ENCODE measurements around the gene SPOCK1. TPM values are rescaled to one million over a fixed set of nuclear protein-coding genes. Genes with fewer than 3 reads are reported as not detected.

The SPOCK1 gene
- total RNA-seq, 1 donor from 2014 or later = 8.4 TPM

GRCh38 chr5:137098238-137098637, 400.9 kb downstream of the SPOCK1 start:
- H3K27ac ChIP-seq = no peak overlapping the region
- H3K9me3 ChIP-seq = no peaks in the 10 kb centered on the region
- intact Hi-C loops (cut with DNase I) = no loop called here
- no peaks in the 10 kb centered on the region for H3K4me1 ChIP-seq
- H3K4me3 ChIP-seq = no peak overlapping the region
- no peak for TF ChIP-seq CTCF (IDR thresholded peaks at IDR 0.05)
- DNase-seq (no peak), ATAC-seq (no peak)
- no peaks in the 10 kb centered on the region for H3K27me3 ChIP-seq (ENCODE audit: low read depth)
- H3K36me3 ChIP-seq = no peaks in the 10 kb centered on the region

- no peak for TF ChIP-seq CTCF (IDR thresholded peaks at IDR 0.05)
- no peaks in the 10 kb centered on the region for H3K27me3 ChIP-seq (ENCODE audit: low read depth)
- no peak for ATAC-seq
- DNase-seq = no peak
- H3K36me3 ChIP-seq = no peaks in the 10 kb centered on the region
- no peaks in the 10 kb centered on the region for H3K9me3 ChIP-seq
- no peak overlapping the region for H3K4me3 ChIP-seq
- no peaks in the 10 kb centered on the region for H3K4me1 ChIP-seq
- H3K27ac ChIP-seq = no peak overlapping the region
- intact Hi-C loops (cut with DNase I) = no loop called here
Observed at GRCh38 chr5:137097203-137097602, 401.9 kb downstream of the SPOCK1 start.

GRCh38 chr5:137096149-137097103, 402.7 kb downstream of the SPOCK1 start:
- no peak for TF ChIP-seq CTCF (IDR thresholded peaks at IDR 0.05)
- intact Hi-C loops (cut with DNase I) = no loop called here

GRCh38 chr5:137095597-137095996, 403.5 kb downstream of the SPOCK1 start:
- DNase-seq (no peak), ATAC-seq (no peak)
- H3K4me1 ChIP-seq = no peaks in the 10 kb centered on the region
- TF ChIP-seq CTCF (IDR thresholded peaks at IDR 0.05) = no peak
- H3K27ac ChIP-seq = no peak overlapping the region
- H3K27me3 ChIP-seq (ENCODE audit: low read depth) = no peaks in the 10 kb centered on the region
- intact Hi-C loops (cut with DNase I) = no loop called here
- no peaks in the 10 kb centered on the region for H3K9me3 ChIP-seq
- no peak overlapping the region for H3K4me3 ChIP-seq
- H3K36me3 ChIP-seq = no peaks in the 10 kb centered on the region

More at GRCh38 chr5:137096149-137097103, 402.7 kb downstream of the SPOCK1 start:
- no peaks in the 10 kb centered on the region for H3K27me3 ChIP-seq (ENCODE audit: low read depth)
- no peak overlapping the region for H3K4me3 ChIP-seq
- DNase-seq (no peak), ATAC-seq (no peak)
- no peak overlapping the region for H3K27ac ChIP-seq
- no peaks in the 10 kb centered on the region for H3K9me3 ChIP-seq
- H3K4me1 ChIP-seq = no peaks in the 10 kb centered on the region
- H3K36me3 ChIP-seq = no peaks in the 10 kb centered on the region

DNA sequence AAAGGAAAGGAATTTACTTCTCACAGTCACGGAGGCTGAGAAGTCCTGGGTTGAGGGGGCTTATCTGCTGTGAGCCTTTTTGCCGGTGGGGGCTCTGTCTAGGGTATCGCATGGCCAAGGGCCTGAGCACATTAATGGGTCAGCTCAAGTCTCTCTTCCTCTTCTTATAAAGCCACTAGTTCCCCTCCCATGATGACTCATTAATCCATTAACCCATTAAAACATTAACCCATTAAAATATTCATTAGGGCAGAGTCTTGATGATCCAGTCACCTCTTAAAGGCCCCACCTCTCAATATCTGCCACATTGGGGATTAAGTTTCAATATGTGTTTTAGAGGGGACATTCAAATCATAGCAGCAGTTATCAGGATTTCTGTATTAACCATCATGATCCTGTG, 406.3 kb downstream of the SPOCK1 start:
- Histone ChIP-seq H3K4me1 (no peaks in the 10 kb centered on the region), H3K27ac (no peak overlapping the region), H3K36me3 (no peaks in the 10 kb centered on the region), H3K9me3 (no peaks in the 10 kb centered on the region), H3K27me3 (ENCODE audit: low read depth) (no peaks in the 10 kb centered on the region), H3K4me3 (no peak overlapping the region)
- DNase-seq = no peak
- no peak for TF ChIP-seq CTCF (IDR thresholded peaks at IDR 0.05)
- intact Hi-C loops (cut with DNase I) = no loop called here
- no peak for ATAC-seq

All from lower lobe of right lung (tissue), 2 donors.